ENCODE data around the gene PARP1.
"Not testable (repeated sequence)": the region's sequence is repeated elsewhere in the genome, so short reads cannot be mapped to it uniquely, and the experiment has no call there.

Gene PARP1

DNA sequence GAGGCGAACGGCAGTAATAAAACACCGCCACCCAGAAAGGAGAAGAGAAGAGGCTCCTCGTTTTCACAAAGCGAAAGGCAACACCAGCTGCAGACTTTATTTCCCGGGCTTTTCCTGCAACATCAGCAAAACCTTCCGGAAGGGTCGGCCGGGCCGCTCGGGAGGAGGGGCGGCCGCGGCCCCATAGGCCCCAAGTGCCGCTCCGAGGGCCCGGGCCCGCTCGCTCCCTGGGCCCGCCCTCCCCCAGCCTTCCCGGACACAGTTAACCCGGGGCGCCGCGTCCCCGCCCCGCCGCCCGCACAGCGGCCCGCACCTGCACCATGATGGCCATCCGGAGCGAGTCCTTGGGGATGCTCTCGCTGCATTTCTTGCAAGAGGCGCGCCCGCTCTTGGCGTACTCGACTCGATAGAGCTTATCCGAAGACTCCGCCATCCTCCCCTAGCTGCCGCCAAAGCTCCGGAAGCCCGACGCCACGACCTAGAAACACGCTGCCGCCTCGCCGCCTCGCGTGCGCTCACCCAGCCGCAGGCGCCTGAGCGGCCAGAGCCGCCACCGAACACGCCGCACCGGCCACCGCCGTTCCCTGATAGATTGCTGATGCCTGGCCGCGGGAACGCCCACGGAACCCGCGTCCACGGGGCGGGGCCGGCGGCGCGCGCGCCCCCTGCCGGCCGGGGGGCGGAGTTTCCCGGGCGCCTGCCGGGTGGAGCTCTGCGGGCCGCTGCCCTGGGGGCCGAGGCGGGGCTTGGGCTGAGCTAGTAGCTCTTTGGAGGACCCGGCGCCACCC is at the start of gene PARP1:
TSS of gene PARP1 (minus strand) at position 597 of the 788 bp plus-strand sequence. CDS start at position 433, 164 bp downstream.
- peak; percentile 99 for DNase-seq (ENCODE audit: low spot score)

DNA sequence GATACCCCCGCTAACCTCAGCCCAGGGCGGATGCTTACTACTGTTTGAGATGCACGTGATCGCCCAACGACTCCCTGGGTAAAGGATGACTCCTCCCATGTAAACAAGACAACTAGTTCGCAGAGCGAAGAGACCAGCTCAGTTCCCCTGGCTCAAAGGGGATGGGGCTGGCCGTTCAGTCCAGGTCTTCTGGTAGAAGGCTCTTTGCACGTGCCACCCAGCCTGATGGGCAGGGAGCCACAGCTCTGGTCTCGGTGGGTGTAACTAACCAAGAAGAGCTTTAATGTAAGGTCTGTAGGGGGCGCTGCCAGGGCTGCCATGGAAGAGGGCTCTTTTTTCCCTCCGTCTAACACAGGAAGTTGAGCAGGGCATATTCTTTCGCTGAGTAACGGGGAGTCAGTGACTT is 49.4 kb upstream of the PARP1 start:
- no peak for DNase-seq (ENCODE audit: low spot score)

DNA sequence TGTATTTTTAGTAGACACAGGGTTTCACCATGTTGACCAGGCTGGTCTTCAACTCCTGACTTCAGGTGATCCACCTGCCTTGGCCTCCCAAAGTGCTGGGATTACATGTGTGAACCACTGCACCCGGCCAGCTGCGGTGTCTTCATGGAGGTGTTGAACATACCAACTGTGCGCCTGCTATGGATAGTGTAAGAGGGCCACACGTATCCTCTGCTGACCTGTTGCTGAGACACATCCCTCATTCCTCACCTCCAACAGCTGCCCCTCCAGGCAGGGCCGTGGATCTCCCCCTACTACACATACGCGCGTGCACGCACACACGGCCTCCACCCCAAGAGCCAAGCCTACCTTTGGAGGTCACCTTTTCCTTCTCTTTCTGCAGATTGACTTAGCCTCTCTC is 48.0 kb upstream of the PARP1 start:
- DNase-seq (ENCODE audit: low spot score), result no peak

- no peak for DNase-seq (ENCODE audit: low spot score)
Measured at GRCh38 chr1:226454349-226454748, 46.5 kb upstream of the PARP1 start.

GRCh38 chr1:226453015-226453704 is 45.3 kb upstream of the PARP1 start:
- DNase-seq (ENCODE audit: low spot score), result no peak

DNA sequence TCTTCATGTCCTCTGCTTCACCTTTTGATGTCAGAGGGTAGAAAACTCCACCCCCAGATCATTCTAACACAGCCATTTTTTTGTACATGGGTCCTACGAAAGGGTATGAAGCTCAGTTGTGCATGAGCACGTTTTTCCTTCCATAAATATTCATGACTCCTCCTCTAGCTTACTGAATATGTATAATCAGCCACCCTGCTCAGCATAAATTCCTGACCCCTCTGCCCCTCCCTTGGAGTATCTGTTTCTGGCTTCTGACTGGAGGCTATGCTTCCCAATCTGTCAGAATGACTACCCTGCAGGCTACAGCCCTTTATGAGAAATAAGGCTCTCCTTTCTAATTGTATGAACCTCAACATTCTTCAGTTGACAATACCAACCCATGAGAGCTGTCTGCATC is 42.8 kb upstream of the PARP1 start:
- no peak for DNase-seq (ENCODE audit: low spot score)

GRCh38 chr1:226449823-226450222 is 41.9 kb upstream of the PARP1 start:
- no peak for DNase-seq (ENCODE audit: low spot score)

GRCh38 chr1:226447932-226448665 is 40.2 kb upstream of the PARP1 start:
- DNase-seq (ENCODE audit: low spot score), result no peak

DNA sequence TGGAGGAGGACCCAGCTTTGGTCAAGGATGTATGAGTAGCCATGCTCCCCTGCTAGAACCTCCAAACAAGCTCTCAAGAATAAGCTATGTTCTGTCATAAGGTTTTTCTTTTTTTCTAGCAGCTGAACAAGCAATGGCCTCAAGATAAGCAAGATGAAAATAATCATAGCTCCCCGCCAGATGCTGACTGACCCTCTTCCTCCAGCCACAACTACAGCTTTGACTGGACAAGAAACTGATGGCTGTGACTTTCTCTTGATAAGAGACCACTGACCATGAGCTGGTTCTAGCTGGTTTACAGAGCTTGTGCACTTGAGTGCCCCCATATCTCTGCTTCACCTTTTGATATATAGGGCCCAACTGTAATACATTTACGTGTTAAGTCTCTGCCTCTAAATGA is 38.2 kb upstream of the PARP1 start:
- no peak for DNase-seq (ENCODE audit: low spot score)

- DNase-seq (ENCODE audit: low spot score), result no peak
Measured at GRCh38 chr1:226444901-226445300, 37.0 kb upstream of the PARP1 start.

DNA sequence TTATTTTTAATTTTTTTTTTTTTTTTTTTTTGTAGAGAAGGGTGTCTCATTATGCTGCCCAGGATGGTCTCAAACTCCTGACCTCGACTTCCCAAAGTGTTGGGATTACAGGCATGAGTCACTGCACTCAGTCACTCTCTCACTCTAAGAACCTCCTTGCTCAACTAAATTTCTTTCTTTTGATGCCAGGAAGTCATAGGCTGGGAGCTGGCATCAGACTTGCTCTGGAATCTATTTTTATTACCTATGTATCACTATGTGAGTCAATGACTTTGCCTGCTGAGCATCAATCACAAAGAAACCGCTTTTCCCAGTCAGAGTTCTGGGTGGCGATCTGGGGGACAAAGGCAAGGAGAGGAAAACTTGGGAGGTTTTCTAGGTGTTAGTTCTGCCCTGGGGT is 35.5 kb upstream of the PARP1 start:
- DNase-seq (ENCODE audit: low spot score), result peak; percentile 35

DNA sequence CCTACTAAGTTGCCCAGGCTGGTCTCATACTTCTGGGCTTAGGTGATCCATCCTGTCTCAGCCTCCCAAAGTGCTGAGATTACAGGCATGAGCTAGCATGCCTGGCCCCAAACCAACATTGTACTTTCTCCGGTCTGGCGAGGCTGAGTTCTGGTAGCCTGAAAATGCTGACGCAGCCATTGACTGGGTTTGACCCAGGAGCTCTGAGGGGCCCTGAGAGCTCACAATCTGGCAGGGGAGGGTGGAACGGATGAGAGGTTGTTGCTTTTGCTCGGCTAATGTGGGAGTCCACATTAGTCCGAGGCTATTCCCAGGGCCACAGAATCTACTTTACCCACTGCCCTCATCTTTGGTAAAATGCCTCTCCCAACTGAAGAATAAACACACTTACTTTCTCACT is 35.1 kb upstream of the PARP1 start:
- DNase-seq (ENCODE audit: low spot score), result no peak

DNA sequence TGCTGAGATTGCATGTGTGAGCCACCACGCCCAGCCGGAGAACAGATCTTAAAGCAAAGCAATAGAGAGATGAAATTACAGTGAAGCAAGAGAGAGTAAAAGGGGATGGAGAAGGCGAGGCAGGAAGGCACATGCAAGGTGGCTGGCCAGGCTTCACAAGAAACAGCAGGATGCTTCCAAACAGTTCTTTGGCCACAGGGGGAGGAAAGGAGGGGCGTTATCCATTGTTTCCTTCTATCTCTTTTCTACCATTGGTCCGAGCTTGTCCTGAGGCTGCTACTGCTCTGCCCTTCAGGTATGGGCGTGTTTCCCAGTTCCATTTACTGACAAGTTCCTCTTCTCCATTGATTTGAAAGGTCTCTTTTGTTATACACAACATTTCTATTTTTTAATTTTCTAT is 33.7 kb upstream of the PARP1 start:
- no peak for DNase-seq (ENCODE audit: low spot score)

DNA sequence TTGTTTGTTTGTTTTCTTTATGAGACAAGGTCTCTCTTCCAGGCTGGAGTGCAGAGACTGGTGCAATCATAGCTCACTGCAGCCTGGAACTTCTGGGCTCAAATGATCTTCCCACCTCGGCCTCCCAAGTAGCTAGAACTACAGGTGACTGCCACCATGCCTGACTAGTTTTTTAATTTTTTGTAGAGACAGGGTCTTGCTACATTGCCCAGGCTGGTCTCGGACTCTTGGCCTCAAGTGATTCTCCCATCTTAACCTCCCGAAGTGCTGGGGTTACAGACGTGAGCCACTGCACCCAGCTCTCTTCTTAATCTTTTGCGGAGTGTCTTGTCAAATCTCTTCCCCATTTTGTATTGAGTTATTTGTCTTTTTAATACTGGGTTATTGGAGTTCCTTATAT is 32.6 kb upstream of the PARP1 start:
- no peak for DNase-seq (ENCODE audit: low spot score)

- no peak for DNase-seq (ENCODE audit: low spot score)
Measured at GRCh38 chr1:226438007-226438406, 30.1 kb upstream of the PARP1 start.

GRCh38 chr1:226436855-226437491 is 29.1 kb upstream of the PARP1 start:
- no peak for DNase-seq (ENCODE audit: low spot score)

GRCh38 chr1:226436472-226436854 is 28.6 kb upstream of the PARP1 start:
- no peak for DNase-seq (ENCODE audit: low spot score)

- DNase-seq (ENCODE audit: low spot score), result no peak
Measured at GRCh38 chr1:226433341-226433720, 25.4 kb upstream of the PARP1 start.

DNA sequence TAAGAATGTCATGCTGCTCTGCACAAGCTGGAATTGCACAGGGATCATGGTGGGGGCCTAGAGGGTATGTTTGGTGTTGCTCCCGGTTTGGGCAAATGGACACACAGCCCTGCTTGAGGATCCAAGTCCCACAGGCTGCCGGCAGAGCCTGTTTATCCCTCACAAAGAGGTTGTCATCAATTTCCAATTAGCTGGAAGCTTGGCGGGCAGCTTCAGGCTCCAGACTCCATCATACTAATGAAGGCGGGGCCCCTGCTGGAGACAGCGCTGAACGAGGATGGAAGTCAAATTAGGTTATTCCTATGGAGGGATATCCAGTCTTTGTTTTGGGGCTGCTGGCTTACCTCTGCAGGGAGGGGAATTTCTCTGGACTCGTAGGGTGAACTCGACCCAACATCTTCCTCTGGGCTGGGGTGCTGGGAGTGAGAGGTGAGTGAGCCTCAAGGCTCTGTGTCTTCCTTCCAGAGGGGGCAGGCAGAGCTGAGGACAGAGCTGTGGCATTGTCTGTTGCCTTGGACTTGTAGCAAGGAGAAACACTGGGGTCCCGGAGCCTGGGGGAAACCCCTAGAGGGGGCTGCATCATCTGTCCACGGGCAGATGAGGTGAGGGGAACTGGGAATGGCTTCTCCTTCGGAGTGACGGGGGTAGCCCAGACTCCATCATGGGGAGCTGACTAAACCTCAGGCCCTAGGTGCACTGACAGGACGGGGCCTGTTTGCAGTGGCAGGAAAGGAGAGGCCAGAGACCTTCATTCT is 24.9 kb upstream of the PARP1 start:
- DNase-seq (ENCODE audit: low spot score), result no peak

GRCh38 chr1:226431898-226432297 is 24.0 kb upstream of the PARP1 start:
- DNase-seq (ENCODE audit: low spot score), result not testable (repeated sequence)

- DNase-seq (ENCODE audit: low spot score), result no peak
Measured at GRCh38 chr1:226429858-226430715, 22.2 kb upstream of the PARP1 start.

All from AG20443 (cell line).